SK-N-SH treated with all-trans-retinoic acid at 6 μM for 48 hours (cell line): ENCODE data around the gene TNS4.

Experiments
- ARNTL ChIP-seq: fragments of 450-650 bp; formaldehyde crosslinking; IDR thresholded peaks from 2 replicates; pipeline ENCODE4 v1.5.0; 2020; ENCODE audit warnings: low read depth, mild to moderate bottlenecking, moderate library complexity, borderline replicate concordance
- BACH2 ChIP-seq: fragments of 250-450 bp; sonication (Bioruptor Pico); IDR thresholded peaks from 2 replicates; pipeline ENCODE4 v1.9.0; 2021; ENCODE audit warnings: mild to moderate bottlenecking, borderline replicate concordance
- CREB5 ChIP-seq: fragments of 250-450 bp; sonication (Bioruptor Pico); IDR thresholded peaks from 2 replicates; pipeline ENCODE4 v1.5.1; 2020; ENCODE audit warnings: low read depth, mild to moderate bottlenecking, moderate library complexity
- CSDC2 ChIP-seq: fragments of 250-450 bp; sonication (Bioruptor Pico); IDR thresholded peaks from 2 replicates; pipeline ENCODE4 v1.5.0; 2020; ENCODE audit warnings: mild to moderate bottlenecking, moderate library complexity
- CSRNP3 ChIP-seq: fragments of 250-450 bp; sonication (Bioruptor Pico); IDR thresholded peaks from 2 replicates; pipeline ENCODE4 v1.5.1; 2021; ENCODE audit warnings: mild to moderate bottlenecking, moderate library complexity
- PPARA ChIP-seq: fragments of 250-450 bp; sonication (Bioruptor Pico); IDR thresholded peaks from 2 replicates; pipeline ENCODE4 v1.5.0; 2020; ENCODE audit warnings: mild to moderate bottlenecking, borderline replicate concordance
- RARB ChIP-seq: fragments of 250-450 bp; sonication (Bioruptor Pico); IDR thresholded peaks from 2 replicates; pipeline ENCODE4 v1.8.0; 2021; ENCODE audit warnings: mild to moderate bottlenecking, moderate library complexity
- TCF4 ChIP-seq: fragments of 250-450 bp; sonication (Bioruptor Pico); IDR thresholded peaks from 2 replicates; pipeline ENCODE4 v1.8.0; 2021; ENCODE audit warnings: mild to moderate bottlenecking, moderate library complexity, borderline replicate concordance
- TOX ChIP-seq: fragments of 250-450 bp; sonication (Bioruptor Pico); IDR thresholded peaks from 2 replicates; pipeline ENCODE4 v1.8.0; 2021; ENCODE audit warnings: mild to moderate bottlenecking, moderate library complexity, borderline replicate concordance
- TSHZ2 ChIP-seq: fragments of 250-450 bp; sonication (Bioruptor Pico); IDR thresholded peaks from 2 replicates; pipeline ENCODE4 v1.5.0; 2020; ENCODE audit warnings: mild to moderate bottlenecking, moderate library complexity
- ZC3H10 ChIP-seq: fragments of 250-450 bp; sonication (Bioruptor Pico); IDR thresholded peaks from 2 replicates; pipeline ENCODE4 v1.5.1; 2021; ENCODE audit warnings: mild to moderate bottlenecking, moderate library complexity
- ZFP3 ChIP-seq: fragments of 250-450 bp; sonication (Bioruptor Pico); IDR thresholded peaks from 2 replicates; pipeline ENCODE4 v1.5.0; 2020; ENCODE audit warnings: mild to moderate bottlenecking, moderate library complexity
- ZFP30 ChIP-seq: fragments of 450-650 bp; formaldehyde crosslinking; IDR thresholded peaks from 2 replicates; pipeline ENCODE4 v1.5.0; 2022; ENCODE audit warnings: mild to moderate bottlenecking, moderate library complexity
- ZNF70 ChIP-seq: fragments of 450-650 bp; formaldehyde crosslinking; IDR thresholded peaks from 2 replicates; pipeline ENCODE4 v1.5.0; 2020; ENCODE audit warnings: mild to moderate bottlenecking, moderate library complexity

- no peak for TF ChIP-seq ARNTL (CRISPR knock-in tag)
- TF ChIP-seq TCF4 (CRISPR knock-in tag) = no peak
- no peak for TF ChIP-seq CSRNP3
- no peak for TF ChIP-seq PPARA (CRISPR knock-in tag)
- TF ChIP-seq ZFP3 = no peak
- no peak for TF ChIP-seq CREB5
- TF ChIP-seq RARB (CRISPR knock-in tag) = no peak
- no peak for TF ChIP-seq ZNF70 (CRISPR knock-in tag)
- no peak for TF ChIP-seq CSDC2 (CRISPR knock-in tag)
- no peak for TF ChIP-seq ZFP30 (CRISPR knock-in tag)
- no peak for TF ChIP-seq BACH2 (CRISPR knock-in tag)
- no peak for TF ChIP-seq ZC3H10 (CRISPR knock-in tag)
- no peak for TF ChIP-seq TSHZ2 (CRISPR knock-in tag)
- TF ChIP-seq TOX = no peak
These were observed 57.2 kb downstream of the TNS4 start for GRCh38 chr17:40443988-40444899.
